WTC11 (cell line): ENCODE measurements around the gene RAD54L2. TPM values are rescaled to one million over a fixed set of nuclear protein-coding genes. Genes with fewer than 3 reads are reported as not detected.

Source experiments
- ATAC-seq: fragments of 200-7000 bp; cut with Tn5 transposase; 2 replicates; pipeline ENCODE4 v1.10.0; 2021; ENCODE audit warnings: mild to moderate bottlenecking, moderate library complexity
- CTCF ChIA-PET: fragments of 300-600 bp; sonication (Branson Sonifier 250); formaldehyde crosslinking; loops from one replicate; lab custom pipeline; 2021; ENCODE audit warnings: antibody characterized with exemption; lab: Charles Lee
- POLR2A ChIA-PET: fragments of 350-600 bp; sonication (Branson Sonifier 250); formaldehyde crosslinking; loops from one replicate; lab custom pipeline; 2021; ENCODE audit warnings: antibody characterized with exemption; lab: Charles Lee
- DNase-seq: peaks from one replicate; pipeline ENCODE4 v3.0.0; 2021; ENCODE audit warnings: low spot score
- H3K27ac Mint-ChIP-seq: 2 replicates; pipeline ENCODE4 v1.8.0; 2021; ENCODE audit warnings: mixed read lengths
- H3K27me3 Mint-ChIP-seq: 2 replicates; pipeline ENCODE4 v1.8.0; 2021; ENCODE audit warnings: low read depth, mild to moderate bottlenecking, moderate library complexity, mixed read lengths
- H3K36me3 Mint-ChIP-seq: 2 replicates; pipeline ENCODE4 v1.8.0; 2021; ENCODE audit warnings: mixed read lengths
- H3K4me1 Mint-ChIP-seq: 2 replicates; pipeline ENCODE4 v1.8.0; 2022; ENCODE audit warnings: mixed read lengths
- H3K4me3 Mint-ChIP-seq: 2 replicates; pipeline ENCODE4 v1.8.0; 2021; ENCODE audit warnings: mild to moderate bottlenecking, moderate library complexity, mixed read lengths
- H3K9me3 Mint-ChIP-seq: 2 replicates; pipeline ENCODE4 v1.8.0; 2021; ENCODE audit warnings: mixed read lengths
- AR ChIP-seq: fragments of 250-450 bp; sonication (Bioruptor Pico); IDR thresholded peaks from 2 replicates; pipeline ENCODE4 v1.9.0; 2021; ENCODE audit warnings: mild to moderate bottlenecking
- CBFB ChIP-seq: sonication (generic); formaldehyde crosslinking; IDR thresholded peaks from 2 replicates; pipeline ENCODE4 v1.8.1; 2022; ENCODE audit warnings: mild to moderate bottlenecking, low read depth, missing genetic modification reagents
- CREM ChIP-seq: sonication (generic); formaldehyde crosslinking; IDR thresholded peaks from 2 replicates; pipeline ENCODE4 v1.8.1; 2022; ENCODE audit warnings: mild to moderate bottlenecking, missing genetic modification reagents, moderate library complexity
- CTCF ChIP-seq: fragments of 200-600 bp; IDR thresholded peaks from 2 replicates; pipeline ENCODE4 v1.8.0; 2022; ENCODE audit warnings: antibody characterized with exemption
- FOXP1 ChIP-seq: sonication (generic); formaldehyde crosslinking; IDR thresholded peaks from 2 replicates; pipeline ENCODE4 v1.8.0; 2022; ENCODE audit warnings: missing genetic modification reagents, mild to moderate bottlenecking, moderate library complexity, borderline replicate concordance
- GABPB1 ChIP-seq: sonication (generic); formaldehyde crosslinking; IDR thresholded peaks from 2 replicates; pipeline ENCODE4 v1.8.1; 2023; ENCODE audit warnings: mild to moderate bottlenecking, missing genetic modification reagents
- HMGXB4 ChIP-seq: sonication (generic); formaldehyde crosslinking; IDR thresholded peaks from 2 replicates; pipeline ENCODE4 v1.8.1; 2023; ENCODE audit warnings: mild to moderate bottlenecking, moderate library complexity, missing genetic modification reagents
- IRF2 ChIP-seq: sonication (generic); formaldehyde crosslinking; IDR thresholded peaks from 2 replicates; pipeline ENCODE4 v1.8.0; 2022; ENCODE audit warnings: low read depth, missing genetic modification reagents, borderline replicate concordance
- JAZF1 ChIP-seq: fragments of 250-450 bp; sonication (Bioruptor Pico); IDR thresholded peaks from 2 replicates; pipeline ENCODE4 v1.9.0; 2021; ENCODE audit warnings: moderate library complexity, mild to moderate bottlenecking, inconsistent platforms
- MXD4 ChIP-seq: fragments of 250-450 bp; sonication (Bioruptor Pico); IDR thresholded peaks from 2 replicates; pipeline ENCODE4 v1.8.0; 2021; ENCODE audit warnings: mild to moderate bottlenecking, moderate library complexity, borderline replicate concordance
- PRRX2 ChIP-seq: fragments of 250-450 bp; sonication (Bioruptor Pico); IDR thresholded peaks from 2 replicates; pipeline ENCODE4 v1.8.0; 2021; ENCODE audit warnings: mild to moderate bottlenecking
- RELA ChIP-seq: sonication (generic); formaldehyde crosslinking; IDR thresholded peaks from 2 replicates; pipeline ENCODE4 v1.8.1; 2022; ENCODE audit warnings: missing genetic modification reagents, mild to moderate bottlenecking, borderline replicate concordance
- TCF7 ChIP-seq: sonication (generic); formaldehyde crosslinking; IDR thresholded peaks from 2 replicates; pipeline ENCODE4 v1.8.0; 2022; ENCODE audit warnings: mild to moderate bottlenecking, low read depth, missing genetic modification reagents, moderate library complexity
- TEAD4 ChIP-seq: sonication (generic); formaldehyde crosslinking; IDR thresholded peaks from 2 replicates; pipeline ENCODE4 v1.8.0; 2022; ENCODE audit warnings: mild to moderate bottlenecking, missing genetic modification reagents
- ZNF121 ChIP-seq: sonication (generic); formaldehyde crosslinking; IDR thresholded peaks from 2 replicates; pipeline ENCODE4 v1.8.0; 2023; ENCODE audit warnings: missing genetic modification reagents
- ZNF396 ChIP-seq: fragments of 250-450 bp; sonication (Bioruptor Pico); IDR thresholded peaks from 2 replicates; pipeline ENCODE4 v1.8.0; 2021; ENCODE audit warnings: mild to moderate bottlenecking, moderate library complexity, borderline replicate concordance
- total RNA-seq: library from RNA; stranded (reverse); gene quantifications from 3 replicates; pipeline ENCODE4 v1.2.3, GENCODE V29; 2021
- TF ChIP-seq, protein P1 (sequence below): sonication (generic); formaldehyde crosslinking; conservative IDR thresholded peaks from 2 replicates; pipeline ENCODE4 v1.8.1; 2023; ENCODE audit warnings: mild to moderate bottlenecking, low read depth, missing genetic modification reagents, moderate library complexity

Gene RAD54L2
- total RNA-seq, 1 experiment from 2014 or later, result 29.5 TPM

DNA sequence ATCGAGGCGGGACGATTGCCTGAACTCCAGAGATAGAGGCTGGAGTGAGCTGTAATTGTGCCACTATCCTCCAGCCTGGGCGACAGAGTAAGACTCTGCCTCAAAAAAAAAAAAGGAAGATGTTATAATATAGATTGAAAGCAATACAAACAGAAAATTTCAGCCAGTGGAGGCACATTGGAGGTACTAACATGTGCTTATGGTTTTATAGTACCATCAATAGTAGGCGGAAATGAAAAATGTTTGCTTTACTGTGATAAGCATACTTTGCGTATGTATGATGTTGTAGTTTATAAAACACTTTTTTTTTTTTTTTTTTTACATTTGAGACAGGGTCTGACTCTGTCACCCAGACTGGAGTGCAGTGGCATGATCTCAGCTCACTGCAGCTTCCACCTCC, 8.8 kb downstream of the RAD54L2 start:
- Mint-ChIP-seq H3K4me1 (peaks cover 12% of the 10 kb centered on the region), H3K27ac (no peak overlapping the region)
- POLR2A ChIA-PET, result no interaction called here

DNA sequence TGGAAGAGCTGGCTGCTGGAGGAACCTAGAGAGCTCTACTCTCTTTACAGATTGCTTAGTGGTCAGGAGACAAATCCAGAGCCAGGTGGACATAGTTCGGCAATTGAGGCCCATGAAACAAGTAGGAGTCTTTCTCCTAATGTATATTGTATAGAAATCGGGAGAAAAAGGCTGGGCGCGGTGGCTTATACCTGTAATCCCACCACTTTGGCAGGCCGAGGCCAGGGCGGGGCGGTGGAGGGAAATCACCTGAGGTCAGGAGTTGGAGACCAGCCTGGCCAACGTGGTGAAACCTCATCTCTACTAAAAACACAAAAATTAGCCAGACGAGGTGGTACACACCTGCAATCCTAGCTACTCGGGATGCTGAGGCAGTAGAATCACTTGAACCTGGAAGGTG, 10.8 kb downstream of the RAD54L2 start:
- ATAC-seq (no peak), DNase-seq (no peak)
- H3K9me3 Mint-ChIP-seq, result no peaks in the 10 kb centered on the region
- H3K4me1 Mint-ChIP-seq, result peaks cover 8% of the 10 kb centered on the region
- ChIA-PET POLR2A (interaction anchor here (0.7 kb wide), 2 partner anchors 79 to 579 kb away, joined by 4 to 10 read pairs; no protein-coding TSS in a partner anchor), CTCF (no interaction called here)
- peaks cover 14% of the 10 kb centered on the region for H3K36me3 Mint-ChIP-seq
- H3K4me3 Mint-ChIP-seq, result no peak overlapping the region
- TF ChIP-seq PRRX2 (CRISPR knock-in tag) (no peak), RELA (CRISPR knock-in tag) (no peak), GABPB1 (CRISPR knock-in tag) (no peak), TEAD4 (CRISPR knock-in tag) (no peak), IRF2 (CRISPR knock-in tag) (no peak), CREM (CRISPR knock-in tag) (no peak), FOXP1 (no peak)
- TF ChIP-seq, protein P1, sequence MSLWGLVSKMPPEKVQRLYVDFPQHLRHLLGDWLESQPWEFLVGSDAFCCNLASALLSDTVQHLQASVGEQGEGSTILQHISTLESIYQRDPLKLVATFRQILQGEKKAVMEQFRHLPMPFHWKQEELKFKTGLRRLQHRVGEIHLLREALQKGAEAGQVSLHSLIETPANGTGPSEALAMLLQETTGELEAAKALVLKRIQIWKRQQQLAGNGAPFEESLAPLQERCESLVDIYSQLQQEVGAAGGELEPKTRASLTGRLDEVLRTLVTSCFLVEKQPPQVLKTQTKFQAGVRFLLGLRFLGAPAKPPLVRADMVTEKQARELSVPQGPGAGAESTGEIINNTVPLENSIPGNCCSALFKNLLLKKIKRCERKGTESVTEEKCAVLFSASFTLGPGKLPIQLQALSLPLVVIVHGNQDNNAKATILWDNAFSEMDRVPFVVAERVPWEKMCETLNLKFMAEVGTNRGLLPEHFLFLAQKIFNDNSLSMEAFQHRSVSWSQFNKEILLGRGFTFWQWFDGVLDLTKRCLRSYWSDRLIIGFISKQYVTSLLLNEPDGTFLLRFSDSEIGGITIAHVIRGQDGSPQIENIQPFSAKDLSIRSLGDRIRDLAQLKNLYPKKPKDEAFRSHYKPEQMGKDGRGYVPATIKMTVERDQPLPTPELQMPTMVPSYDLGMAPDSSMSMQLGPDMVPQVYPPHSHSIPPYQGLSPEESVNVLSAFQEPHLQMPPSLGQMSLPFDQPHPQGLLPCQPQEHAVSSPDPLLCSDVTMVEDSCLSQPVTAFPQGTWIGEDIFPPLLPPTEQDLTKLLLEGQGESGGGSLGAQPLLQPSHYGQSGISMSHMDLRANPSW (CRISPR knock-in tag), result no peak
- no peak overlapping the region for H3K27ac Mint-ChIP-seq
- no peaks in the 10 kb centered on the region for H3K27me3 Mint-ChIP-seq

More for the DNA sequence above, 8.8 kb downstream of the RAD54L2 start:
- no peak overlapping the region for H3K4me3 Mint-ChIP-seq
- peaks cover 10% of the 10 kb centered on the region for H3K36me3 Mint-ChIP-seq
- CTCF ChIA-PET, result interaction anchor here (2.5 kb wide), 1 partner anchor 45 kb away, joined by 7 read pairs; no protein-coding TSS in a partner anchor
- H3K27me3 Mint-ChIP-seq, result no peaks in the 10 kb centered on the region
- TF ChIP-seq JAZF1 (no peak), CBFB (CRISPR knock-in tag) (no peak), ZNF121 (CRISPR knock-in tag) (no peak)
- ATAC-seq, result no peak
- no peak for DNase-seq
- no peaks in the 10 kb centered on the region for H3K9me3 Mint-ChIP-seq

- no peak for TF ChIP-seq HMGXB4 (CRISPR knock-in tag)
- TF ChIP-seq GABPB1 (CRISPR knock-in tag), result 0 out of 2 replicates have a peak, but pooled peaks have one; percentile 16
- no peak for TF ChIP-seq AR
- TF ChIP-seq TCF7, result no peak
- TF ChIP-seq ZNF396, result no peak
- TF ChIP-seq MXD4 (CRISPR knock-in tag), result no peak
- no peak for TF ChIP-seq CTCF
- no peak overlapping the region for H3K4me3 Mint-ChIP-seq
- CTCF ChIA-PET, result no interaction called here
These were observed 11.7 kb downstream of the RAD54L2 start for GRCh38 chr3:51550080-51550819.

More at GRCh38 chr3:51550080-51550819, 11.7 kb downstream of the RAD54L2 start:
- no peak for ATAC-seq
- H3K9me3 Mint-ChIP-seq, result no peaks in the 10 kb centered on the region
- H3K27ac Mint-ChIP-seq, result no peak overlapping the region; the same call in 1 of the 2 replicates
- POLR2A ChIA-PET, result no interaction called here
- peaks cover 11% of the 10 kb centered on the region for H3K36me3 Mint-ChIP-seq
- peaks cover 6% of the 10 kb centered on the region; the same call in 1 of the 2 replicates for H3K4me1 Mint-ChIP-seq
- H3K27me3 Mint-ChIP-seq, result no peaks in the 10 kb centered on the region
- no peak for DNase-seq
